Measurements from ENCODE around the gene PALS1. TPM values are rescaled to one million over a fixed set of nuclear protein-coding genes. Genes with fewer than 3 reads are reported as not detected.

PALS1 gene
- total and polyA plus RNA-seq, 4 donors = 5.5 to 17.6 (median 10.1) TPM

DNA sequence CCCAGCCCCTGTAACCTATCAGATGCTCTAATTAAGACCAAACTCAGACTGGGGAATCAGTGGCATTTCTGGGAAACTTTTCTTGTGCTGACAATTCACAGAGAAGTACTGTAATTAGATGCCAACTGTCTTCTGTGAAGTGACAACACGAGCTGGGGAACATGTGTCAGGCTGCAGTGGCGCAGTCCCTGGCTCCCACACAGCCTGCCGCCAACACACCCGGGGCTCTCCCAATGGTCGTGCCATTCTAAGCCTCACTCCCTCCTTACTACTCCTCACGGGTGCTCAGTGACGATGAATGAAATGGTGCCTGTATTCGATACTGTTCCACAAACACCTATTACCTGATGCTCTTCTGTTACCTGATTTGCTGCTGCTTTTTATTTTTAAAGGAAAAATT, 33.4 kb upstream of the PALS1 start (continued):
- TF ChIP-seq, protein P1, sequence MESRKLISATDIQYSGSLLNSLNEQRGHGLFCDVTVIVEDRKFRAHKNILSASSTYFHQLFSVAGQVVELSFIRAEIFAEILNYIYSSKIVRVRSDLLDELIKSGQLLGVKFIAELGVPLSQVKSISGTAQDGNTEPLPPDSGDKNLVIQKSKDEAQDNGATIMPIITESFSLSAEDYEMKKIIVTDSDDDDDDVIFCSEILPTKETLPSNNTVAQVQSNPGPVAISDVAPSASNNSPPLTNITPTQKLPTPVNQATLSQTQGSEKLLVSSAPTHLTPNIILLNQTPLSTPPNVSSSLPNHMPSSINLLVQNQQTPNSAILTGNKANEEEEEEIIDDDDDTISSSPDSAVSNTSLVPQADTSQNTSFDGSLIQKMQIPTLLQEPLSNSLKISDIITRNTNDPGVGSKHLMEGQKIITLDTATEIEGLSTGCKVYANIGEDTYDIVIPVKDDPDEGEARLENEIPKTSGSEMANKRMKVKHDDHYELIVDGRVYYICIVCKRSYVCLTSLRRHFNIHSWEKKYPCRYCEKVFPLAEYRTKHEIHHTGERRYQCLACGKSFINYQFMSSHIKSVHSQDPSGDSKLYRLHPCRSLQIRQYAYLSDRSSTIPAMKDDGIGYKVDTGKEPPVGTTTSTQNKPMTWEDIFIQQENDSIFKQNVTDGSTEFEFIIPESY (IDR thresholded peaks at IDR 0.05) = no peak
- no peak for TF ChIP-seq HNF4G (IDR thresholded peaks at IDR 0.05)

DNA sequence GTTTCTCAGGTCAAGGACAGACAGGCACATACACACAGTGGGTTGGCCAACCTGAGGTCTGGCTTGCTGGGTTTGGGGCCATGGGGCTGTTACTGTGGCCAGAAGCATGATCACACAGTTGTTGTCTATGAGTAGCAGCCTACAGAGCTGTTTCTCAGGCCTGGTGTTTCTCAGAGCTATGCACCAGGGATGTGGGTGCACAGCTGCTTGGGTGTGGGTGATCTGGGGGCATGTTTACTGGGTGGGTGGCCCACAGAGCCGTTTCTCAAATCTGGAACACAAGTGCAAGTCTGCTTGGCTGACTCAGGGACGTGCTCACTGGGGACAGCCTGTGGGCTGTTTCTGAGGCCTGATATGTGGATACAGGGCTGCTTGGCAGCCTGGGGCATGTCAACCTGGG, 23.1 kb upstream of the PALS1 start:
- no peaks in the 10 kb centered on the region for H3K9me3 ChIP-seq (ENCODE audit: control insufficient read depth in 4 of 4, low read length in 3 of 4)
- DNase-seq (ENCODE audit: low spot score) = no peak
- H3K36me3 ChIP-seq (ENCODE audit: control insufficient read depth in 4 of 4, insufficient read depth in 3 of 4, low read depth in 1 of 4, low read length in 3 of 4) = no peaks in the 10 kb centered on the region
- TF ChIP-seq SP1 (IDR thresholded peaks at IDR 0.05) (no peak), JUND (IDR thresholded peaks at IDR 0.05) (no peak), NR2F2 (IDR thresholded peaks at IDR 0.05) (no peak), FOXA1 (IDR thresholded peaks at IDR 0.05) (no peak), ATF3 (IDR thresholded peaks at IDR 0.05) (no peak), EGR1 (IDR thresholded peaks at IDR 0.05; ENCODE audit: low read depth in 2 of 2) (no peak)
- no peak overlapping the region for H3K4me3 ChIP-seq (ENCODE audit: low read depth in 1 of 3, low read length in 3 of 3)
- no peaks in the 10 kb centered on the region for H3K27me3 ChIP-seq (ENCODE audit: control insufficient read depth in 4 of 4, insufficient read depth in 4 of 4, low read length in 3 of 4)
- no peak overlapping the region for H3K9ac ChIP-seq (ENCODE audit: low read depth in 1 of 2, low read length in 2 of 2)
- H3K27ac ChIP-seq (ENCODE audit: low read depth in 1 of 2, low read length in 2 of 2) = no peak overlapping the region
- H3K4me1 ChIP-seq (ENCODE audit: control insufficient read depth in 4 of 4, insufficient read depth in 4 of 4, low read length in 3 of 4) = no peaks in the 10 kb centered on the region
- WGBS = 69% methylated on average over 2 of the region's 2 CpGs

DNA sequence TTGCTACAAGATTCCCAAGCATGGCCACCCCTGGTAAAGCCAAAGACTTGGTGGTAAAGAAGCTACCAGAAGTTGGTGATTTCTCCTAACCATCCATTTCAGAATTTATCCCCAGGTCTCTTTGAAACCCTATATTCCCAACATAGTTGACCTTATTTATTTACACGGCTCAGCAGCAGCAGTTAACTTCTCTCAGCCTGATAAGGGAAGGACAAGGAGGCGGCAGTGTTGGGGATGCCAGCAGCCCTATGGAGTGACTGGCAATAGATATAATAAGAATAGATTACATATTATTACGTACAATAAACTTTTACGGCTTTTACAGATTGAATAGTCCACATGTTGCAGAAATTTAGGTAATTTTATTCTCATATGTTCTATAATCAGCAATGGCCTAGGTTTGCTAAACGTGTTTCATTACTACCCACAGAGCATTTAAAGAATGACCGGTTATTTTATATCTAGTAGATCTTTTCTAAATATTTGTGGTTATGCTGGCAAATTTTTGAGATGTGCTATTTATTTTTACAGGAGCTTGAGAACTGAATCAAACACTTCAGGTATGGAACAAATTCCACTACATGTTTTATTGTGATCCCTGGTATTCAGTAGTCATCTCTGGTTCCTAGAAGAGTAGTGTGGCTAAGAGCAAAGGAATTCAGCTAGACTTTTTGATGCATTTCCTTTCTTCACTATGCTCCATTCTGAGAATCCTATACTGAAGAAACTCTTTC, 19.8 kb upstream of the PALS1 start:
- H3K4me3 ChIP-seq (ENCODE audit: low read depth in 1 of 3, low read length in 3 of 3) = no peak overlapping the region
- no peak overlapping the region for H3K9ac ChIP-seq (ENCODE audit: low read depth in 1 of 2, low read length in 2 of 2)
- H3K9me3 ChIP-seq (ENCODE audit: control insufficient read depth in 4 of 4, low read length in 3 of 4) = no peaks in the 10 kb centered on the region
- H3K36me3 ChIP-seq (ENCODE audit: control insufficient read depth in 4 of 4, insufficient read depth in 3 of 4, low read depth in 1 of 4, low read length in 3 of 4) = no peaks in the 10 kb centered on the region
- DNase-seq (ENCODE audit: low spot score) = no peak
- H3K27me3 ChIP-seq (ENCODE audit: control insufficient read depth in 4 of 4, insufficient read depth in 4 of 4, low read length in 3 of 4) = no peaks in the 10 kb centered on the region
- no peaks in the 10 kb centered on the region for H3K4me1 ChIP-seq (ENCODE audit: control insufficient read depth in 4 of 4, insufficient read depth in 4 of 4, low read length in 3 of 4)
- H3K27ac ChIP-seq (ENCODE audit: low read depth in 1 of 2, low read length in 2 of 2) = no peak overlapping the region
- 85% methylated on average over 6 of the region's 6 CpGs for WGBS
- TF ChIP-seq, protein P2, sequence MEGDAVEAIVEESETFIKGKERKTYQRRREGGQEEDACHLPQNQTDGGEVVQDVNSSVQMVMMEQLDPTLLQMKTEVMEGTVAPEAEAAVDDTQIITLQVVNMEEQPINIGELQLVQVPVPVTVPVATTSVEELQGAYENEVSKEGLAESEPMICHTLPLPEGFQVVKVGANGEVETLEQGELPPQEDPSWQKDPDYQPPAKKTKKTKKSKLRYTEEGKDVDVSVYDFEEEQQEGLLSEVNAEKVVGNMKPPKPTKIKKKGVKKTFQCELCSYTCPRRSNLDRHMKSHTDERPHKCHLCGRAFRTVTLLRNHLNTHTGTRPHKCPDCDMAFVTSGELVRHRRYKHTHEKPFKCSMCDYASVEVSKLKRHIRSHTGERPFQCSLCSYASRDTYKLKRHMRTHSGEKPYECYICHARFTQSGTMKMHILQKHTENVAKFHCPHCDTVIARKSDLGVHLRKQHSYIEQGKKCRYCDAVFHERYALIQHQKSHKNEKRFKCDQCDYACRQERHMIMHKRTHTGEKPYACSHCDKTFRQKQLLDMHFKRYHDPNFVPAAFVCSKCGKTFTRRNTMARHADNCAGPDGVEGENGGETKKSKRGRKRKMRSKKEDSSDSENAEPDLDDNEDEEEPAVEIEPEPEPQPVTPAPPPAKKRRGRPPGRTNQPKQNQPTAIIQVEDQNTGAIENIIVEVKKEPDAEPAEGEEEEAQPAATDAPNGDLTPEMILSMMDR (IDR thresholded peaks at IDR 0.05; ENCODE audit: low read depth, low read length, missing input control) = no peak
- TF ChIP-seq FOXA1 (IDR thresholded peaks at IDR 0.05) (no peak), RAD21 (IDR thresholded peaks at IDR 0.05) (no peak), FOXA2 (IDR thresholded peaks at IDR 0.05) (no peak), EGR1 (IDR thresholded peaks at IDR 0.05; ENCODE audit: low read depth in 2 of 2) (no peak), HNF4A (conservative IDR thresholded peaks at IDR 0.05) (no peak), NR2F2 (IDR thresholded peaks at IDR 0.05) (no peak), JUND (IDR thresholded peaks at IDR 0.05) (no peak), SP1 (IDR thresholded peaks at IDR 0.05) (no peak), ATF3 (IDR thresholded peaks at IDR 0.05) (no peak), HNF4G (IDR thresholded peaks at IDR 0.05) (no peak)
- TF ChIP-seq, protein P3, sequence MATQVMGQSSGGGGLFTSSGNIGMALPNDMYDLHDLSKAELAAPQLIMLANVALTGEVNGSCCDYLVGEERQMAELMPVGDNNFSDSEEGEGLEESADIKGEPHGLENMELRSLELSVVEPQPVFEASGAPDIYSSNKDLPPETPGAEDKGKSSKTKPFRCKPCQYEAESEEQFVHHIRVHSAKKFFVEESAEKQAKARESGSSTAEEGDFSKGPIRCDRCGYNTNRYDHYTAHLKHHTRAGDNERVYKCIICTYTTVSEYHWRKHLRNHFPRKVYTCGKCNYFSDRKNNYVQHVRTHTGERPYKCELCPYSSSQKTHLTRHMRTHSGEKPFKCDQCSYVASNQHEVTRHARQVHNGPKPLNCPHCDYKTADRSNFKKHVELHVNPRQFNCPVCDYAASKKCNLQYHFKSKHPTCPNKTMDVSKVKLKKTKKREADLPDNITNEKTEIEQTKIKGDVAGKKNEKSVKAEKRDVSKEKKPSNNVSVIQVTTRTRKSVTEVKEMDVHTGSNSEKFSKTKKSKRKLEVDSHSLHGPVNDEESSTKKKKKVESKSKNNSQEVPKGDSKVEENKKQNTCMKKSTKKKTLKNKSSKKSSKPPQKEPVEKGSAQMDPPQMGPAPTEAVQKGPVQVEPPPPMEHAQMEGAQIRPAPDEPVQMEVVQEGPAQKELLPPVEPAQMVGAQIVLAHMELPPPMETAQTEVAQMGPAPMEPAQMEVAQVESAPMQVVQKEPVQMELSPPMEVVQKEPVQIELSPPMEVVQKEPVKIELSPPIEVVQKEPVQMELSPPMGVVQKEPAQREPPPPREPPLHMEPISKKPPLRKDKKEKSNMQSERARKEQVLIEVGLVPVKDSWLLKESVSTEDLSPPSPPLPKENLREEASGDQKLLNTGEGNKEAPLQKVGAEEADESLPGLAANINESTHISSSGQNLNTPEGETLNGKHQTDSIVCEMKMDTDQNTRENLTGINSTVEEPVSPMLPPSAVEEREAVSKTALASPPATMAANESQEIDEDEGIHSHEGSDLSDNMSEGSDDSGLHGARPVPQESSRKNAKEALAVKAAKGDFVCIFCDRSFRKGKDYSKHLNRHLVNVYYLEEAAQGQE (IDR thresholded peaks at IDR 0.05) = no peak
- TF ChIP-seq, protein P1 (IDR thresholded peaks at IDR 0.05) = no peak

All from liver (tissue), 9 donors.